Renal pelvis (tissue), 12 donors: Measurements from ENCODE around the gene NLRX1. TPM values are rescaled to one million over a fixed set of nuclear protein-coding genes. Genes with fewer than 3 reads are reported as not detected.
"Not testable (repeated sequence)": the region's sequence is repeated elsewhere in the genome, so short reads cannot be mapped to it uniquely, and the experiment has no call there.

Experiments
- DNase-seq: peaks from one replicate; pipeline ENCODE4 v3.0.0-alpha.2; 2013
- long read RNA-seq, 16 experiments: transcript quantifications; one replicate each; lab custom pipeline, GENCODE V29; 2026
- polyA plus RNA-seq, 3 donors: library from polyadenylated mRNA; unstranded; fragments of 120-200 nt; gene quantifications; one replicate each; pipeline ENCODE4 v1.2.1, GENCODE V29; 2013; ENCODE audit not compliant: insufficient read length in 3 of 3

Gene NLRX1, protein sequence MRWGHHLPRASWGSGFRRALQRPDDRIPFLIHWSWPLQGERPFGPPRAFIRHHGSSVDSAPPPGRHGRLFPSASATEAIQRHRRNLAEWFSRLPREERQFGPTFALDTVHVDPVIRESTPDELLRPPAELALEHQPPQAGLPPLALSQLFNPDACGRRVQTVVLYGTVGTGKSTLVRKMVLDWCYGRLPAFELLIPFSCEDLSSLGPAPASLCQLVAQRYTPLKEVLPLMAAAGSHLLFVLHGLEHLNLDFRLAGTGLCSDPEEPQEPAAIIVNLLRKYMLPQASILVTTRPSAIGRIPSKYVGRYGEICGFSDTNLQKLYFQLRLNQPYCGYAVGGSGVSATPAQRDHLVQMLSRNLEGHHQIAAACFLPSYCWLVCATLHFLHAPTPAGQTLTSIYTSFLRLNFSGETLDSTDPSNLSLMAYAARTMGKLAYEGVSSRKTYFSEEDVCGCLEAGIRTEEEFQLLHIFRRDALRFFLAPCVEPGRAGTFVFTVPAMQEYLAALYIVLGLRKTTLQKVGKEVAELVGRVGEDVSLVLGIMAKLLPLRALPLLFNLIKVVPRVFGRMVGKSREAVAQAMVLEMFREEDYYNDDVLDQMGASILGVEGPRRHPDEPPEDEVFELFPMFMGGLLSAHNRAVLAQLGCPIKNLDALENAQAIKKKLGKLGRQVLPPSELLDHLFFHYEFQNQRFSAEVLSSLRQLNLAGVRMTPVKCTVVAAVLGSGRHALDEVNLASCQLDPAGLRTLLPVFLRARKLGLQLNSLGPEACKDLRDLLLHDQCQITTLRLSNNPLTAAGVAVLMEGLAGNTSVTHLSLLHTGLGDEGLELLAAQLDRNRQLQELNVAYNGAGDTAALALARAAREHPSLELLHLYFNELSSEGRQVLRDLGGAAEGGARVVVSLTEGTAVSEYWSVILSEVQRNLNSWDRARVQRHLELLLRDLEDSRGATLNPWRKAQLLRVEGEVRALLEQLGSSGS
- polyA plus RNA-seq, result 10 to 100 TPM; 12.4 to 15.1 (median 14.3) TPM
- long read RNA-seq, donor 1, partial matches to known transcripts, result 0 of 1 reads
- long read RNA-seq, donor 1, other reads (novel, unspliced or antisense), result 0 of 1 reads
- long read RNA-seq, donor 2, partial matches to known transcripts, result 0 of 1 reads
- long read RNA-seq, donor 2, other reads (novel, unspliced or antisense), result 0 of 1 reads
- long read RNA-seq, donor 3, result 0 reads
- long read RNA-seq, donor 4, result 0 reads
- long read RNA-seq, donor 5, partial matches to known transcripts, result 0 of 2 reads
- long read RNA-seq, donor 5, other reads (novel, unspliced or antisense), result 0 of 2 reads
- long read RNA-seq, donor 6, result 0 reads
- long read RNA-seq, donor 7, full-length matches to known transcripts, result 2 of 2 reads
- long read RNA-seq, donor 7, partial matches to known transcripts, result 0 of 2 reads
- long read RNA-seq, donor 7, other reads (novel, unspliced or antisense), result 0 of 2 reads
- long read RNA-seq, donor 8, result 0 reads
- long read RNA-seq, donor 9, partial matches to known transcripts, result 0 of 2 reads
- long read RNA-seq, donor 9, other reads (novel, unspliced or antisense), result 0 of 2 reads
- long read RNA-seq, donor 10, partial matches to known transcripts, result 0 of 1 reads
- long read RNA-seq, donor 10, other reads (novel, unspliced or antisense), result 0 of 1 reads
- long read RNA-seq, donor 11, result 0 reads
- long read RNA-seq, donor 12, partial matches to known transcripts, result 0 of 1 reads
- long read RNA-seq, donor 12, other reads (novel, unspliced or antisense), result 0 of 1 reads
- long read RNA-seq, donor 13, partial matches to known transcripts, result 0 of 1 reads
- long read RNA-seq, donor 13, other reads (novel, unspliced or antisense), result 0 of 1 reads
- long read RNA-seq, donor 14, result 0 reads
- long read RNA-seq, donor 15, partial matches to known transcripts, result 0 of 3 reads
- long read RNA-seq, donor 15, other reads (novel, unspliced or antisense), result 0 of 3 reads
- long read RNA-seq, donor 16, partial matches to known transcripts, result 5 of 5 reads
- long read RNA-seq, donor 16, other reads (novel, unspliced or antisense), result 0 of 5 reads

DNA sequence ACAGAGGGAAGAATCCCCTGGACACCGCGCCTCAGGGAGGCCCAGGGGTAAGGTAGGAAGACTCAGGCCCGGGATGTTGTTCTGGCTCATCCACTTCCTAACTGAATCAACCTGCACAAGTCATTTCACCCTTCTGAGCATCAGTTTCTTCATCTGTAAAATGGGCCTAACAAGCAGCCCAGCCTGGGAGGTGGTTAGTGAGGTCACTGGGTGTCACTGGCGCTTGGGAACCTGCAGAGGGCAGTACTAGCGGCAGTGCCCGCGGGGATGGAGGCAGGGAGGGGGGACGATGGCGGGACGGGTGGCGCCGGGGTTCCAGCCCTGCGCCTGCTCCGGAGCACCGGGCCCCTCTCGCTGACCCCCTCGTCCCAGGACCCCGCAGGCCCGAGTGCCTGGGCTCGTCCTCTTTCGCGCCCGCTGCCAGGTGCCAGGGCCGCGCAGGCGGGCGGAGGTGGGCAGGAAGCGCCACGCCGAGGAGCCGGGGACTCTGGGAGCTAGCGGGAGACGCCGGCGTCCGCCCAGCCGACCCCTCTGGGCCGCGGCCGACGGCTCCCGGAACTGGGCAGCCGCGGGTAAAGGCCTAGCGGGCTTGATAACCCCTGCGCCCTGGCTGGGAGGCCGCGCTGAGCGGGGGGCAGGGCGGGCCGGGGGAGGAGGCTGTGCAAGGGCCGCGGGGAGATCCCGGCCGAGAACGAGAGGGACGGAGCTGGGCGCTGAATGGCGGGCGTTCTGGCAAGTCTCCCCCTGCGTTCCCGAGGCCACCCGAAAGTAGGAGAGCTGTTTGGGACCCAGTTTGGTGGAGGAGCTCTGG lies at the start of gene NLRX1:
Gene NLRX1, plus strand, starts transcription at position 255 of the 811 bp plus-strand sequence. CDS start 2,679 bp downstream, outside the sequence.
- DNase-seq, result peak; percentile 80

DNA sequence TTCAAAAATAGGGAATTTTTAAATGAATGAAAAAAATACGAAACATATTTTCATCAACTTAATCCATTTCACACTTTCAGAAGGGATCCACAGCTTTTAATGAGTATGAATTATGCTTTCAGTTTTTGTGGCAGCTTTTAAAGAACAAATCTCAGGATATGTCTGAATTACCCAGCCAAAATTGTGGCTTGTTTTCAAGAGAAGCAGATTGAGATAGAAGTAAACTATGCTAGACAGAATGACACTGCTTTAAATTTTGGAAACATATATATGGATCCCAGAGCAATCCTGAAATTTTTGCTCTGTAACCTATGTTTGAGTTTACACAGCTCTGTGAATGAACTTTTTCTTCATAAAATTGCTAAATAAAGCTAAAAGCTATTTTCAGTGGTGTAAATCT lies 49.6 kb upstream of the NLRX1 start:
- DNase-seq, result no peak

DNA sequence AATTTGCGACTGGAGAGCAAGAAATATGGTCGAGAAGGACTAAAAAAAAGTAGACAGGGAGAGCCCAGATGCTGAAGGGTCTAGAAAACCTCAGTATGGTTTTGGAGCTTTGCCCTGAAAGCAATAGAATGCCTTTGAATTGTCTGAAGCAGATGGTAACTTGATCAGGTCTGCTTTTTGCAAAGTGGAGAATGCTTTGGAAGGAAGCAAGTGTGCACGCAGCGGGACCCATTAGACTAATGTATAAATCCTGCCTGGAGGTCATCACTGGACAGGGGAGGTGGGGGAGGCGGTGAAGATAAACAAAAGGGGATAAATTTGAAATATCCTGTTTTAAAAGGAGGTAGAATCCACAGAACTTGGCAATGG lies 47.9 kb upstream of the NLRX1 start:
- peak; percentile 76 for DNase-seq

DNA sequence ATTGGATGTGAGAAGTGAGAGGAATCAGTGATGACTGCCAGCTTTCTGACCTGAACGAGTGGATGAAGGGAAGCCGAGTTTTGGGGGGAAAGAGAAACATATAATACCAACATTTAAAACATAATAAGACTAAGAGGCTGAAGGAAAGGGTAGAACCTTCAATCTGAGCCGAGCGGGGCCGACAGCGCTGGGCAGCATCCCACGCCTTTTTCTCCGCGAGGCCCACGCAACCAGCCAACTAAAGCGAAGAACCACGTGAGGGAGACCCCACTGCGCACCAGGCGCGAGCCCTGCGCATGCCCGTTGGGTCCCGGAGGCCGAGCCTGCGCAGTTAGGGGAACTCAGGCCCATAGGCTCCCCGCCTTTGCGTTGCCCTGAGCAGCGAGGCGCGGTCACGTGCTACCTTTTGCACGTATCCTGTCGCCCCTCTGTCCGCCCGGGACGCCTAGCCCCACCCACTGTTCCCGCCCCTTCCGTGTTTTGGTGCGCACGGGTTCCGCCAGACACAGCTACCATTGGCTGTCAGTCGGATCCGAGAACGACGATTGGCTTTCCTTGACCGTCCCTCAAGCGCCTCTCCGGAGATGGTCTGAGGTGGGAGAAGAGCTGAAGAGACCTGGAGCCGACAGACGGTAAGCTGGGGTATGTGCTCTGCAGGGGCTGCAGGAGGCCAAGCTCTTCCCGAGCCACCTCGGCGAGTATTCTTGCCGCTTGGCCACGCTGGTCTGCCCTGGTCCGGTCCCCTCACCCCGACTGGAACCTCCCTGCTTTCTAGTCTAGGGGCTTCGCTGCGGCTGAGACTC lies 47.3 kb upstream of the NLRX1 start, which contains the start of gene HINFP:
Gene HINFP, plus strand, starts transcription at position 573 of the 803 bp plus-strand sequence. CDS start 5,365 bp downstream, outside the sequence.
- peak; percentile 99 for DNase-seq

DNA sequence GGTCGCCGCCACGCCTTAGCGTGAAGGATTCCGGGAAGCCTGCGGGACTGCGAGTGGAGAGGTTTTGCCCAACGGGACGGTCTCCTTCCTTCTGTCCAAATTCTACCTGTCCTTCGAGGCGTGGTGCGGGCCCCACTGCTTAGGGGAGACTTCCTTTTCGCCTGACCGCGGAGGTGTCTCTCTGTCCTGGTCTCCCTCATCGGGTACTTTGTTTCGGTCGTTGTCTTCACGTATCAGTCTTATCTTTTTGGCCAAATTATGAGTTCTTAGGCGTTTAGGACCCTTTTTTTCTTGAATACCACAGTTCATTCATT lies 46.8 kb upstream of the NLRX1 start:
- no peak for DNase-seq

DNA sequence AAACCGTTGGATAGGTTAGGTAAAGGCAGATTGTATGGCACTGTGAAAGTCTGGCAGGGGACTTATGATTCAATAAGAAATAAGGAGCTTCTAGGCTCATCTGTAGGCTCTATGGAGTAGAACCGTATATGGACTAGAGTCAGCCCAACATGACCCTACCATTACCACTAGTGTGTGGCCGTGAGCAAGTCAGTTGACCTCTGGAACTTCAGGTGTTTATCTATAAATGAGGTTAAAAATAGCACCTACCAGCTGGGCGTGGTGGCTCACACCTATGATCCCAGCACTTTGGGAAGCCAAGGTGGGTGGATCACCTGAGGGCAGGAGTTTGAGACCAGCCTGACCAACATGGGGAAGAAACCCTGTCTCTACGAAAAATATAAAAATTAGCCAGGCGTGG lies 42.7 kb upstream of the NLRX1 start:
- no peak for DNase-seq

DNA sequence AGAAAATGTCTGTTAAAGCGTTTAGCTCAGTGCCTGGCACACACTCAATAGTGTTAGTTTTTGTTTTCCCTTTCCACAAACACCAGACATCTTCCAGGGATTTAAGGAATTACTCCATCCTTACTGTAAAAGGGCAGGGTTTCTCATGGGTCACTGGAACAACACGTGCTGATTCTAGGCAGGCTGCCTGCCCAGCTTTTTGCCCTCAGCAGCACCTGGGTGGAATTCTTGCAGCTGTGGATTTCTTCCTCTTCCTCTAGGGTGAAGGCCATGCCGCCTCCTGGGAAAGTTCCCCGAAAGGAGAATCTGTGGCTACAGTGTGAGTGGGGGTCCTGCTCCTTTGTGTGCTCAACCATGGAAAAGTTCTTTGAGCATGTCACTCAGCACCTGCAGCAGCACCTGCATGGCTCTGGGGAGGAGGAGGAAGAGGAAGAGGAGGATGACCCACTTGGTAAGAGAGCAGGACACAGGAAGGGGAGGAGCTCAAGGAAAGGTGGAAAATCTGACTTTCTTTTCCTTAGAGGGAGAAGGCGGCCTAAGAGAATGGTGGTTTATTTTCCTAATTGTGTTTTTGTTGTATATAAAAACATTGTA lies 41.8 kb upstream of the NLRX1 start:
- no peak for DNase-seq

DNA sequence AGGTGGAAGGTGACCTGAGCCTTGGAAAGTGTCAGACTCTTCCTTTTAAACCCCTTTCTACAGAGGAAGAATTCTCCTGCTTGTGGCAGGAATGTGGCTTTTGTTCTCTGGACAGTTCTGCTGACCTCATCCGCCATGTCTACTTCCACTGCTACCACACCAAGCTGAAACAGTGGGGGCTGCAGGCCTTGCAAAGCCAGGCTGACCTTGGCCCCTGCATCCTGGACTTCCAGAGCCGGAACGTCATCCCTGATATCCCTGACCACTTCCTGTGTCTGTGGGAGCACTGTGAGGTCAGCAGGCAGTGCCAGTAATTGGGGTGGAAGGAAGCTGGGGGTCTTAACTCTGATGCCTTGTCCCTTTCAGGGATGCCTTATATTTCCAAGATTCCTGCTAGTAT lies 37.9 kb upstream of the NLRX1 start:
- no peak for DNase-seq

DNA sequence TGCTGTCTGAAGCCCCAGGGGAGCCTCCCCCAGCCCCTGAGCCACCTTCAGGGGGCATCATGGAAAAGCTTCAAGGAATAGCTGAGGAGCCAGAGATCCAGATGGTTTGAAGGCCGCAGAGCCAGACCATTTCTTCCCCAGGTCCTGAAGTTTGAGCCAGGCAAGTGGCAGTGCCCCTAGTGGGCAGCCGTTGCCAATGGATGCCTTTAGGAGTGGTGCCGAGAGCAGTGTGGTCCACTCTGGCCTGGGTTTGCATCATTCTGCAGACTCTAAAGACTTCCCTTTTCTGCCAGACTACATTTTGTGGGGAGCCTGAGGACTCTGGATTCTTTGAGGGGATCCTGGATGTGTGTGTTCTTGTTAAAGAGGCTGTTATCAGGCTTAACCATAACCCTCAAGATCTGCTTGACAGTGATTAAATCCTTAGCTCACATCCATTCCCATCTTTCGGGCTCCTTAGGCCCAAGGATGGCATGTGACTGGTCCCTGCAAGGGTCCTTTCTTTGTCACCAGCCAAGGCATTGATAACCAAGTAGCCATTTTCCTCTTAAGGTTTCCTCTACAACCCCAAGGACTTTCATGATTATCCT lies 34.0 kb upstream of the NLRX1 start:
- no peak for DNase-seq

DNA sequence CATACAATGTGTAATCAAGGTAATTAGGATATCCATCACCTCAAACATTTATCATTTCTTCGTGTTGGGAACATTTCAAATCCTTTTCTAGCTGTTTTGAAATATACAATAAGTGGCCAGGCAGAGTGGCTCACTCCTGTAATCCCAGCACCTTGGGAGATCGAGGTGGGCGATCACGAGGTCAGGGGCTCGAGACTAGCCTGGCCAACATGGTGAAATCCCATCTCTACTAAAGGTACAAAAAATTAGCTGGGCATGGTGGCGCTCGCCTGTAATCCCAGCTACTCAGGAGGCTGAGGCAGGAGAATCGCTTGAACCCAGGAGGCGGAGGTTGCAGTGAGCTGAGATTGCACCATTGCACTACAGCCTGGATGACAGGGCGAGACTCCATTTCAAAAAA lies 29.2 kb upstream of the NLRX1 start:
- DNase-seq, result not testable (repeated sequence)

DNA sequence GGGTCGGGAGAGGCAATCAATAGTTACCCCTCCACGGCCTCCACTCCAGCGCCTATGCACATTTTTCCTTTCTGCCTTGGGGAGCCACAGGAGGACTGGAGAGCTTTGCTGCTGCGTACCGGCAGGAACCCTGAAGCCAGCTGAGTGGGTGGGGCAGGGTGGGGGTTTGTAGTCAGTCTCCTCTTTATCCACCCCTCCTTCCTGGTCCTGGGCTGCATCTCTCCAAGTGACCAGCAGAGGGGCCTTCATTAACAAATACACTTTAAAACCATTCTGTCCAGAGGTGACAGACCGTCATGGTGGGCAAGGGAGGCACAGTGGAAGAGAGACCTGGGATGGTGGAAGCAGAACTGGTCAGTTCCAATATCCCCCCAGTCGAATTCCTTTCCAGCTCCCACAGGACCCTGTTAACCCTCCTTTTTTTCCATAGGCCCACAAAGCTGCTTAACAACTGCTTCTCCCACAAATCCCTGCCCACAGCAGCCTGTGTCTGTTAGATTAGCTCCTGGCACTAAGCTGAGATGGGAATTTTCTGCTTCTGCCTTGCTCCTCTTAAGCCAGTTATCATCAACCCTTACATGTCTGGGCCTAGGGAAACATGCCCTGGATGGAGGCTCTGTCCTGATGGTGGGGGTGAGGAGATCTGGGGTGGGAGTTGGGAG lies 23.6 kb upstream of the NLRX1 start:
- peak; percentile 54 for DNase-seq

DNA sequence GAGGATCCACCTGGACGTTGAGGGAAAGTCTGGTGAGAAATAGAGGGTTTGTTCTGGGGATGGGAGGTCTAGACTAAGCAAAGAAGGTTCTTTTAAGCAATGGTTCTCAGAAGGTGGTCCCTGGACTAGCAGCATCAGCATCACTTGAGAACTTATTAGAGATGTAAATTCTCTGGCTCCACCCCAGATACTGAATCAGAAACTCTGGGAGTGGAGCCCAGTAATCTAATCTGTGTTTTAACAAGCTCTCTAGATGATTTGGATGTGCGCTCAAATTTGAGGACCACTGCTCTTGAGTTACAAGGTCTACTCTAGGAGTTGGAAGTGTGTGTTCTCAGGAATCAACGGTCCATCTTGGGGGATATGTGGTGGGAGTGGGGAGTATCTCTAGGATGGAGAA lies 23.0 kb upstream of the NLRX1 start:
- no peak for DNase-seq

DNA sequence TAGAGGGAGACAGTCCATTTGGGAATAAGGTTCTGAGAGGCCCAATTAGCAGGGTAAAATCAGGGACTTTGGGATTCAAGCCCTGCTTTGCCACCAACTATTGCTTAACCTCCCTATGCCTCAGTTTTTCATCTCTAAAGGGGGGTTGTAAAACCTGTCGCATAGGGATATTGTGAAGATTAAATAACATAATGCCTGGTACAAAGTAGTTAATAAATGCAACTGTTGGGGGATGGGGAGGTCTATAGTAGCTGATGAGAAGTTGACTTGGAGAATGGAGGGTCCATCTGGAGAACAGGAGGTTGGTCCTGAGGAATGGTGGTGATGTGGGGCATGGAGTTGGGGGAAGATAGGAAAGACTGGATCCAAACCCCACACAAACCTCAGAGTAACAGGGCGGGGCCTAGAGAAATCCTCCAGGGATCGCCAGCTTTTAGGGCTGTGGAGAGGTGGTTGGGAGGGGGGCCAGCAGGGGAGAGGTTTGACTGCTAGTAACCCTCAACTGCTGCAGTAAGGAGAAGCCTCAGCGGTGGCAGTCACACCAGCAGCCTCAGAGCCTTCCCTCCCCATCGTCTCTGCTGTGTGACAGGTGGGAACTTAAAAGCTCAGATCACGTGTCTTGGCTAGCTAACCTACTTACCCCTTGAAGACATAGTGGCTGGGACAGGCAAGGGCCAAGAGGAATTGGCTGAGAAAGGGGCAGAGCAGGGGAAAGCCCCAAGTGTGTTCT lies 20.8 kb upstream of the NLRX1 start:
- no peak for DNase-seq

DNA sequence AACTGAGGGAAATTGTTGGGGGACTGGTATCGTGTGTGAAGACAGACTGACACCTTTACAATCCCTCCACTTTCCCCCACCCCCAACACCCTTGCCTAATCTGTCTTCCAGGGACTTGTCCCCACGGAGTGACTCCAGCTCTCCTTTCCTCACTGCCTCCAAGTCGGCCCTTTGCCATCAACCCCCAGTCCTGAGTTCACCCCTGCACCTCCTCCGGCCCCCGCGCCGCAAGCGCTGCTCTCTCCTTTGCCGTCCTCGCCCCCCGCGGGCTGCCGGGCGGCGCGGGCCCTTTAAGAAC lies 19.9 kb upstream of the NLRX1 start:
- no peak for DNase-seq

DNA sequence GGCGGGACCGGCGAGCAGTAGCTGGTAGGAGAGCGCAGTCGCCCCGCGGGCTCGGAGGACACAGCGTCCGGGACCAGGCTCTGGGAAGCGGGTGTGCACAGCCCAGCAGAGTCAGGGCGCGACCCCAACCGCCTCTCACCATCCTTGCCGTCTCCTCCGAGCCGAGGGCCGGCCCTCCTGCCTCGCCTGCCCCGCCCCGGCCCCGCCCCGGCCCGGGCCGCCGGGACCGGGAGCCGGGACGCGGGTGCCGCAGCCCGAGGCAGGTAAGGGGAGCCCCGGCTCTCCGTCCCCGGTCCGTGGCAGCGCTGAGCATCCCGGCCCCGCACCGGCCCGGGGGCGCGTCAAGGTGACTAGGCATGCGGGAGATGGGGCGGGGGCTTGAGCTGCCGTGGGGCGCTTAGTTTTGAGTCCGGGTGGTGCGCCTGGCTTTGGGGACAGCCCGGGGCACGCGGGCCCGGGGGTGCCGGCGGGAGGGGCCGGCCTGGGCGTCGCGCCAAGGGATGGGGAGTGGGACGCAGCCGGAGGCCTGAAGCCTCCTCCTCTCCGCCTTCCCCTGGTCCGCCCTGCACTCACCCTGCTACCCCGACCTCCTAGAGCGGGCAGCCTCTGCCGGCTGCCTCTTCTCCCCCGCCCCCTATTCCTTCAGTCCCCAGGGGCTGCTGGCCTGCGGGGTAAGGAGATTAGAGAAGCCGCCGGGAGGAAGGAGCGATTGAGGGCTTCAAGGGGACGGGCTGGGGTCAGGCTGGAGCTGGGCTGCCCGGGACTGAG lies 19.3 kb upstream of the NLRX1 start, which contains the start of gene ABCG4:
Gene ABCG4, plus strand, starts transcription at position 35 of the 768 bp plus-strand sequence. CDS start 914 bp downstream, outside the sequence.
- no peak for DNase-seq

DNA sequence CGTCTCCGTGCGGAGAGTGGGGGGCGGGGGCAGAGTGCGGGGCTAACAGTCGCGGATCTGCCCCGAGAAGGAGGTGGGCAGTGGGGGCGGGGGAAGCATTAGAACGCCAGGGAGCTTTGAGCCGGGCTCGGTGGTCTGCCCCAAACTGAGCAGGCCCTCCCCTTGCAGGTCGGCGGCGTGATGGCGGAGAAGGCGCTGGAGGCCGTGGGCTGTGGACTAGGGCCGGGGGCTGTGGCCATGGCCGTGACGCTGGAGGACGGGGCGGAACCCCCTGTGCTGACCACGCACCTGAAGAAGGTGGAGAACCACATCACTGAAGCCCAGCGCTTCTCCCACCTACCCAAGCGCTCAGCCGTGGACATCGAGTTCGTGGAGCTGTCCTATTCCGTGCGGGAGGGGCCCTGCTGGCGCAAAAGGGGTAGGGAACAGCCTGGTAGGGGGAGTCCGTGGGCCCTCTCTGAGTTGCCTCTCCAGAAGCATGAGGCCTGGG lies 18.7 kb upstream of the NLRX1 start:
- no peak for DNase-seq
